ENCODE measurements around the gene PGD. TPM values are rescaled to one million over a fixed set of nuclear protein-coding genes. Genes with fewer than 3 reads are reported as not detected.
A peak's percentile ranks its signal among the peaks of the same experiment; 100 is the strongest.
"Not testable (repeated sequence)": the region's sequence is repeated elsewhere in the genome, so short reads cannot be mapped to it uniquely, and the experiment has no call there.

The PGD gene
- total RNA-seq, 2 donors from 2014 or later = 58.8 to 65.5 TPM

- ATAC-seq; intact Hi-C loops (cut with DNase I); DNase-seq: not testable (repeated sequence)
Measured at GRCh38 chr1:10457462-10457861, 58.6 kb downstream of the PGD start.

GRCh38 chr1:10457875-10458274 is 59.0 kb downstream of the PGD start:
- DNase-seq (no peak), ATAC-seq (no peak)
- intact Hi-C loops (cut with DNase I) = no loop called here

DNA sequence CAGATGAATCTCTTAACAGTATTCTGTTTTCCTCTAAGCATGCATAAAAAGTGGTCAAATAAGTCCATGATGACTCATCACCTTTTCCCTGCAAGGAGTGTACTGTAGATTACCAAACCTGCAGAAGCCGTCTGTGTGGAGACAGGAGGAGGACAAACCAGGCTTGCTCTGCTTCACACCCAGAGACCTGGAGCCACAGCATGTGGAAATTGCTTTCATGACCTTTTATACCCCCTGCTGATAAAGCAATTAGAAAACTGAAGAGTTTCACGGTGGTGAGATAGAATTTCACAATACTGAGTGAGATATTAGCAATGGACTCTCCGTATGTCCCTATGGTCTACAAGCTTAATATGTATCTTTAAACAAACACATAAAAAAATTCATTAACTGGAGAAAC is 60.3 kb downstream of the PGD start:
- DNase-seq (no peak), ATAC-seq (peak; percentile 38 to 89)
- intact Hi-C loops (cut with DNase I) = no loop called here

GRCh38 chr1:10467078-10467477 is 68.2 kb downstream of the PGD start:
- intact Hi-C loops (cut with DNase I) = no loop called here
- no peak for ATAC-seq
- no peak for DNase-seq

DNA sequence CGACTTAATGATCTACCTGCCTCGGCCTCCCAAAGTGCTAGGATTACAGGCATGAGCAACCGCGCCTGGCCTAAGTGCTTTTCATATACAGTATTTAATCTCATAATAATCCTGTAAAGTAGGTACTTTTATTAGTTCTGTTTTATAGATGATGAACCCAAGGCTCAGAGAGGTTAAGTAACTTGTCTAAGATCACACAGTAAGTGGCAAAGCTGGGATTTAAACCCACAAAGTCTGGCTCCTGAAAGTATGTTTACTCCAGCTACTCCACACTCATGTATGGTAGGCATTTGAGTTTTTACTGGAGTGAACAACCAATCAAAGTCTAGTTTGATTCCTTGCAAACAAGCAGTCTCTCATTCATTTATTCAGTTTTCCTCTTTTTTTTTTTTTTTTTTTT is 71.2 kb downstream of the PGD start:
- ATAC-seq (no peak), DNase-seq (no peak)
- intact Hi-C loops (cut with DNase I) = no loop called here

Other genes with a start within 250 kb of the PGD start
- gene KIF1B, start 188.5 kb upstream of the PGD start, total RNA-seq = 10 to 100 TPM; 46.1 to 54.2 TPM
- gene CENPS, start 31.4 kb downstream of the PGD start, total RNA-seq = 1 to 10 TPM; 4.1 to 5.0 TPM
- gene CORT, start 51.0 kb downstream of the PGD start, total RNA-seq = not detected
- gene DFFA, start 73.5 kb downstream of the PGD start, total RNA-seq = 10 to 100 TPM; 26.1 to 28.3 TPM
- gene PEX14, start 75.9 kb downstream of the PGD start, total RNA-seq = 10 to 100 TPM; 17.6 to 24.7 TPM

Measured in left cardiac atrium (tissue), 4 donors.